ENCODE results near the gene DNAJB11.

DNA sequence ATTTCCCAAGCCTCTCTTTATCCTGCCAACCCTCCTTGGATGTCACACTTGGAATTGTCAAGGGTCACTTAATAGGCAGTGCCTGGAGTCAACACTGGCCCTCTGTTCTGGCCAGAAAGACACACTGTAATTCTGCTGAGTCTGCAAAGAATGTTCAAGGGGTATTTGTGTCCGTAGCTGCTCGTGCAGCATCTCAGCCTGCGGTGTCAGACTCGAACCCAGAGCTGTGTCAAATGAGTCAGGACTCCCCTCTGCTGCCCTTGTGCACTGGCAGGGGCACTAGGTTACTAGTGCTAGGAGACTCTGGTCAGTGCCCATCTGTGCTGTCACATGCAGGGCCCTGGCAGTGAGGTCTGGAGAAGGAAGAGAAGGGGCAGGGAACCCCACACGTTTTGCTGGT is 41.5 kb downstream of the DNAJB11 start:
- TF ChIP-seq EZH2phosphoT487 (conservative IDR thresholded peaks at IDR 0.05; ENCODE audit: low read length), result no peak
- TF ChIP-seq, protein P1, sequence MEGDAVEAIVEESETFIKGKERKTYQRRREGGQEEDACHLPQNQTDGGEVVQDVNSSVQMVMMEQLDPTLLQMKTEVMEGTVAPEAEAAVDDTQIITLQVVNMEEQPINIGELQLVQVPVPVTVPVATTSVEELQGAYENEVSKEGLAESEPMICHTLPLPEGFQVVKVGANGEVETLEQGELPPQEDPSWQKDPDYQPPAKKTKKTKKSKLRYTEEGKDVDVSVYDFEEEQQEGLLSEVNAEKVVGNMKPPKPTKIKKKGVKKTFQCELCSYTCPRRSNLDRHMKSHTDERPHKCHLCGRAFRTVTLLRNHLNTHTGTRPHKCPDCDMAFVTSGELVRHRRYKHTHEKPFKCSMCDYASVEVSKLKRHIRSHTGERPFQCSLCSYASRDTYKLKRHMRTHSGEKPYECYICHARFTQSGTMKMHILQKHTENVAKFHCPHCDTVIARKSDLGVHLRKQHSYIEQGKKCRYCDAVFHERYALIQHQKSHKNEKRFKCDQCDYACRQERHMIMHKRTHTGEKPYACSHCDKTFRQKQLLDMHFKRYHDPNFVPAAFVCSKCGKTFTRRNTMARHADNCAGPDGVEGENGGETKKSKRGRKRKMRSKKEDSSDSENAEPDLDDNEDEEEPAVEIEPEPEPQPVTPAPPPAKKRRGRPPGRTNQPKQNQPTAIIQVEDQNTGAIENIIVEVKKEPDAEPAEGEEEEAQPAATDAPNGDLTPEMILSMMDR (IDR thresholded peaks at IDR 0.05; ENCODE audit: insufficient read depth, low read length, poor library complexity, severe bottlenecking), result no peak

All from SU-DHL-6 (cell line).